CD4-positive, alpha-beta T cell treated with Interferon gamma for 1 hour (primary cell): ENCODE measurements around the gene ZFP42.
"Not testable (repeated sequence)": the region's sequence is repeated elsewhere in the genome, so short reads cannot be mapped to it uniquely, and the experiment has no call there.

Source experiments
- DNase-seq: peaks from one replicate; pipeline ENCODE4 v3.0.0-alpha.2; 2020

The ZFP42 gene

DNA sequence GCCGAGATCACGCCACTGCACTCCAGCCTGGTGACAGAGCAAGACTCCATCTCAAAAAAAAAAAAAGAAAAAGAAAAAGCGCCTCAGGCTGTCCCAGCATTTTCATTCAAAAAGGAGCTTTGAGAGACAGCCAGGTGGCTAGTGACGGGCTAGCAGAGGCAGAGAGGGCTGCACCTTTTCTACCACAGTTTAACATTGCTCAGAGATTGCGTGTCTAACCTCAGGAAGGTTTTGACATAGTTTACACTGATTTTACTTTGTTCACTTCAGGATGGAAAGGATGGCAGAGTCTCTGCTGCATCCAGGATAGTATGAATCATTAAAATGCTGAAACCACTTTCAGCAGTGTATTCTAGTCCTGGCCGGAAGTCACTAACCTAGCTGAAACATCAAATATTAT lies 28.1 kb downstream of the ZFP42 start:
- no peak for DNase-seq

- no peak for DNase-seq
Observed at GRCh38 chr4:188025476-188025875, 29.9 kb downstream of the ZFP42 start.

- no peak for DNase-seq
Observed at GRCh38 chr4:188029114-188029513, 33.5 kb downstream of the ZFP42 start.

DNA sequence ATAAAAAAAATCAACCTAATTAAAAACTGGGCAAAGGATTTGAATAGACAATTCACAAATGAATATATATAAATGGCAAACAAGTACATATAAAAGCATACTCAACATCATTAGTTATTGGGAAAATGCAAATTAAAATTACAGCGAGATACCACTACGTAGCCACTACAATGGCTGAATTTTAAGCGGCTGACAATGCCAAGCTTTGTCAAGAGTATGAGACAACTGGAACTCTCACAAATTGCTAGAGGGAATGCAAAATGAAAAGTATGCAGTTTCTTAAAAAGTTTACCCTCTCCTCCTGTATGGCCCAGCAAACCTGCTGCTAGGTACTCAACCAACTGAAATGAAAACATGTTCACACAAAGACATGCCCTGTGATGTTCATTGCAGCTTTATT lies 34.8 kb downstream of the ZFP42 start:
- no peak for DNase-seq

DNA sequence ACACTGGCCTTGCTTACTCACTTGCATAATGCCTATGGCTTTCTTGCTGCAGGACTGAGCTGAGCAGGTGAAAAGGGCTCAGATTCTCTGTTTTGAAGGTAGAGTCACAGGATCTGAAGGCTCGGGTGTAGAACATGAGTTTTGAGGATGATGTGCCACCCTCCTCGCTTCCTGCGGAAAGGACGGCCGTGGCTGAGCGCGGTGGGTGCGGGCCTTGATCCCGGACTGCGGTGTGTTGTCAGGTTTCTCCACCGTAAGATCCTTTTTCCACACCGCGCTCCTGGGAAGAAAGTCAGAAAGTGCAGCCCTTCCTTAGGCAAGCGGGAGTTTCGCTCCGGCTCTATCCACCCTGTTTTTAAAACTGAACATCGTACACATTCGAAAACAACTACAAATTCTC lies 36.2 kb downstream of the ZFP42 start:
- DNase-seq: no peak

DNA sequence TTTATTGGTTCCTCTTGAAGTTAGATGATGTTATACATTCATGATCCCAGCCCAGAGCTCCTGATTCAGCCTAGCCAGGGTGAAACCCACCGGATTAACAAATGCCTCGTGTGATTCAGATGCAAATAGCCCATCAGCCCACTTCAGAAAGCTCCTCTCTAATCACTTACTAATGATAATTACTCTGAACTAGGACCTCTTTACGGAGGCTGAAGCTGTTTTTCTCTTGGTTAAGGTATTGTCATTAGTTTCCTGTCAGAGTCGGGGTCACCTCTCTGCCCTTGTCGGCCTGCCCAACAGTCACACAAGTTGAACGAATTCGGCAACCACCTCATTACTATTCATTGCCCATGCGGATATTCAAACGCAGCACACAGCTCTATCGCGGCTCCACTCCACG lies 36.6 kb downstream of the ZFP42 start:
- DNase-seq: no peak

GRCh38 chr4:188032583-188032982 lies 37.0 kb downstream of the ZFP42 start:
- DNase-seq: no peak

- no peak for DNase-seq
Observed at GRCh38 chr4:188037003-188037713, 41.6 kb downstream of the ZFP42 start.

- no peak for DNase-seq
Observed at GRCh38 chr4:188041721-188042120, 46.1 kb downstream of the ZFP42 start.

GRCh38 chr4:188042191-188042590 lies 46.6 kb downstream of the ZFP42 start:
- DNase-seq: no peak

GRCh38 chr4:188043154-188043553 lies 47.6 kb downstream of the ZFP42 start:
- no peak for DNase-seq

- DNase-seq: not testable (repeated sequence)
Observed at GRCh38 chr4:188045461-188045860, 49.9 kb downstream of the ZFP42 start.

- DNase-seq: no peak
Observed at GRCh38 chr4:188046657-188047056, 51.1 kb downstream of the ZFP42 start.

DNA sequence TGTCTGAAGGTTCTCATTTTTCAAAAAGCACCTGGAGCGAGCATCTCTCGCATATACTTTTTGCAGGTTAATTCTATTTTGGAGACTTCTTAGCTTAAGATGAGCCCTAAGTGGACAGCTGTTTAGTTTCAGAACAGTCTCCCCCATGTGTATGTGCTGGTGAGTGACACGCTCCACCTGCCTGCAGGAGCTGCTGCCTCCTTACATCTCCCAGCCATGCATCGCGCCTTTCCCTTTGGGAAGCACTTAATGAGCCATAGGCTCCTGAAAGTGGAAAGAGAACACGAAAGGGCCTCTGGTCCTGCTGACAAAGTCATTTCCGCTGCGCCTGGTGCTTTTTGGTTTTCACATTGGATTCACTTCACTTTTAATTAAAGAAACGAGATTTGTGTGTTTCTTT lies 57.7 kb downstream of the ZFP42 start:
- DNase-seq: no peak
